Activated effector memory CD4-positive, alpha-beta T cell treated with anti-CD3 and anti-CD28 coated beads, Interleukin-2, amount 50 U/mL, for 16 hours (primary cell): Measurements from ENCODE around the gene NEB.
"Not testable (repeated sequence)": the region's sequence is repeated elsewhere in the genome, so short reads cannot be mapped to it uniquely, and the experiment has no call there.

Source experiments
- DNase-seq: peaks from one replicate; pipeline ENCODE4 v3.0.0-alpha.2; 2020

Gene NEB

GRCh38 chr2:151607459-151608424 lies 126.5 kb downstream of the NEB start:
- DNase-seq: not testable (repeated sequence)

GRCh38 chr2:151603530-151603929 lies 130.7 kb downstream of the NEB start:
- not testable (repeated sequence) for DNase-seq

DNA sequence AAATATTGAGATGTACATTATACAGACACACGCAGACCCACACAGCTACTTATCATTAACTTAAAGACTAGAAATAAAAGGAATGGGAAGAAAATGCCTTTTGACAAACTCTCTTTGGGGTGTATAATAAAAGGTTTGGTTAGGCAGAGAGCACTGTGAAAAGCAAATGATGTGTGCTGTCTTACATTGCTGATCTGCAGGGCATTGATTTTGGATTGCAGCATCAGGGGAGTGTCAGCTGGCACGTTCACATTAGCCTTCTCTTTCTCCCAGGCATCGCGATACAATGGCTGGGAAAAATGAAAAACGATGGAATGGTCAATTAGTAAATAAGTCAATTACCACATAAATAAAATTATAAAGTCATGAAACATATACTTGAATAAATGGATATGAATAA lies 131.9 kb downstream of the NEB start:
- DNase-seq: not testable (repeated sequence)

GRCh38 chr2:151601803-151602202 lies 132.5 kb downstream of the NEB start:
- not testable (repeated sequence) for DNase-seq

GRCh38 chr2:151596903-151597608 lies 137.2 kb downstream of the NEB start:
- DNase-seq: not testable (repeated sequence)

DNA sequence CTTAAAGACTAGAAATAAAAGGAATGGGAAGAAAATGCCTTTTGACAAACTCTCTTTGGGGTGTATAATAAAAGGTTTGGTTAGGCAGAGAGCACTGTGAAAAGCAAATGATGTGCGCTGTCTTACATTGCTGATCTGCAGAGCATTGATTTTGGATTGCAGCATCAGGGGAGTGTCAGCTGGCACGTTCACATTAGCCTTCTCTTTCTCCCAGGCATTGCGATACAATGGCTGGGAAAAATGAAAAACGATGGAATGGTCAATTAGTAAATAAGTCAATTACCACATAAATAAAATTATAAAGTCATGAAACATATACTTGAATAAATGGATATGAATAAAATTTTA lies 142.4 kb downstream of the NEB start:
- DNase-seq: not testable (repeated sequence)

DNA sequence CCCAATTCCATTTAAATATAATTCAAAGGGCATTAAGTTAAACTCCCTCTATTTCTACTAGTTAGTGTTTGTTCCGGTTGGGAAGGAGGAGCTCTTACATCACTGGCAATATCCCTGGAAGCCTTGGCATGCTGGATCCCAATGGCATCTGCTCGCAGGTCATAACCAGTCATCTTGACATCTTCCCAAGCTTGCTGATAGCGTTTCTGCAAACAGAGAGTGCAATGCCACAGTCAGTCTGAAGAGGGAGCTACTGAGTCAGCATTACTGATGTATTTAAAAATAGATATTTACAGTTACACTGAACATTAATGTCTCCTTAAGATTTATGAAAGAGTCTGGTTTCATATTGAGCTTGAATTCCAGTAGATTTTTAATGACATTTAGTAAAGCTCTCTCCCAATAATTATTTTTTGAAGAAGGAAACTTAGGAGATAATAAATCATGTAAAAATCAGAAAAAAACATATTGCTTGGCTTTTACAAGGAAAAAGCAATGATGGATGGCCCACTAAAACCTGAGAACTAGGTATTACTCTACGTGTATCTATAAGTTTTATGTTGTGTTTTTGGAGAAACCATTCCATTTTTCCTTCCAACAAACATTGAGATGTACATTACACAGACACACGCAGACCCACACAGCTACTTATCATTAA lies 142.9 kb downstream of the NEB start:
- not testable (repeated sequence) for DNase-seq

DNA sequence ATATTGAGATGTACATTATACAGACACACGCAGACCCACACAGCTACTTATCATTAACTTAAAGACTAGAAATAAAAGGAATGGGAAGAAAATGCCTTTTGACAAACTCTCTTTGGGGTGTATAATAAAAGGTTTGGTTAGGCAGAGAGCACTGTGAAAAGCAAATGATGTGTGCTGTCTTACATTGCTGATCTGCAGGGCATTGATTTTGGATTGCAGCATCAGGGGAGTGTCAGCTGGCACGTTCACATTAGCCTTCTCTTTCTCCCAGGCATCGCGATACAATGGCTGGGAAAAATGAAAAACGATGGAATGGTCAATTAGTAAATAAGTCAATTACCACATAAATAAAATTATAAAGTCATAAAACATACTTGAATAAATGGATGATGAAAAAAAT lies 153.0 kb downstream of the NEB start:
- not testable (repeated sequence) for DNase-seq

GRCh38 chr2:151580697-151581096 lies 153.6 kb downstream of the NEB start:
- DNase-seq: not testable (repeated sequence)

DNA sequence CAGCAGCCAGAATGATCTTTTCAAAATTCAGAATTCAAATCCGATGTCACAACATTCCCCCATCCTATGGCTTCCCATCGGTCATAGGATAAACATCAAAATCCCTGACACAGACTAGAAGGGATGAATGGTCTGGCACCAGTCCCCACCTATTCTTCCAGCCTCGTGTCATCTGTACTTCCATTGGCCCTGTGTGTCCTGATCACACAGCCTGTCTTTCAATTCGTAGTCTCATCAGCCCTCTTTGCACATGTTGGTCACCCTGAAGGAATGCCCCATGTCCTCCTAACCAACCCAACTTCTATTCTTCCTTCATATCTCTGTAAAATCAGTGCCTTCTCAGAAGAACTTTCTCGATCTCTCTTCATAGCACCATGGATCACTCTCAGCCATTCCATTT lies 157.2 kb downstream of the NEB start:
- no peak for DNase-seq

- DNase-seq: no peak
Observed at GRCh38 chr2:151576080-151576479, 158.2 kb downstream of the NEB start.

DNA sequence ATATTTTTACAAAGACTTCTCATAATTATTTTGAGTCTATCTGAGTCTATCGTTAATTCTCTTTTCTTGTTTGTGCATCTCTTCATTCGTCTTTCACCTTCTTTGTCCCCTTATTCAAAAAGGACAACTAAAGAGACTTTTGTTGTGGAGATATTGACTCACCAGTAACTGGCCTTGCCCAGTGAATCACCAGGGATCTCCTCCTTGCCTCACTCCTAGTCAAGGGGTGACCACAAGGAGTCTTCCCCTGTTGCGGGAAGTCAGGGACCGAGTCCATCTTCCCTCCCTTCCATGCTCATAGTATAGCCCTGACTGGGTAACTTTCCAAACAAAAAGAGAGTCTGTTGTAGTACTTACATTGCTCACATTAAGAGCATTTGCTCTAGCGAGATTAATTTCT lies 158.9 kb downstream of the NEB start:
- no peak for DNase-seq

DNA sequence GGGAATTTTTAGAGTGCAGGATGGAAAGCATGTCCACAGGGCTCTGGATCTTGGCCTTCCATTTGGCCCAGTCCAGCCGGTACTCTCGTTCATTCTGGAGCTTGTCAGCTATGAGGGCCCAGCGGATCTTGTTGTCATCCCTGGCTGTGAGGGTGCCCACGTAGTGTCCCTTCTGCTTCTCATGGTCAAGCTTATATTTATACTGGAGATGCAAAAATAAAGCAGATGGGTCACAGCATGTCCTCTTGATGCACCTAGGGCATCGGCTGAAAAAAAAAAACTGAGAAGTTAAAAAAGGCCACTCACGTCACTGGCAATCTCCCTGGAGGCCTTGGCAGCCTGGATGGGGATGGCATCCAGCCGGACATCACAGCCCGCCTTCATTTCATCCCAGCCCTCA lies 164.1 kb downstream of the NEB start:
- DNase-seq: no peak

GRCh38 chr2:151569167-151569566 lies 165.1 kb downstream of the NEB start:
- no peak for DNase-seq

GRCh38 chr2:151568501-151568900 lies 165.8 kb downstream of the NEB start:
- DNase-seq: no peak

- no peak for DNase-seq
Observed at GRCh38 chr2:151567006-151567405, 167.3 kb downstream of the NEB start.

- no peak for DNase-seq
Observed at GRCh38 chr2:151562398-151562797, 171.9 kb downstream of the NEB start.

GRCh38 chr2:151560289-151560688 lies 174.0 kb downstream of the NEB start:
- DNase-seq: no peak

GRCh38 chr2:151559431-151559830 lies 174.8 kb downstream of the NEB start:
- not testable (repeated sequence) for DNase-seq

- DNase-seq: not testable (repeated sequence)
Observed at GRCh38 chr2:151557883-151558282, 176.4 kb downstream of the NEB start.

- DNase-seq: no peak
Observed at GRCh38 chr2:151556121-151556520, 178.2 kb downstream of the NEB start.

- DNase-seq: no peak
Observed at GRCh38 chr2:151552287-151552686, 182.0 kb downstream of the NEB start.

GRCh38 chr2:151551556-151551955 lies 182.7 kb downstream of the NEB start:
- no peak for DNase-seq

DNA sequence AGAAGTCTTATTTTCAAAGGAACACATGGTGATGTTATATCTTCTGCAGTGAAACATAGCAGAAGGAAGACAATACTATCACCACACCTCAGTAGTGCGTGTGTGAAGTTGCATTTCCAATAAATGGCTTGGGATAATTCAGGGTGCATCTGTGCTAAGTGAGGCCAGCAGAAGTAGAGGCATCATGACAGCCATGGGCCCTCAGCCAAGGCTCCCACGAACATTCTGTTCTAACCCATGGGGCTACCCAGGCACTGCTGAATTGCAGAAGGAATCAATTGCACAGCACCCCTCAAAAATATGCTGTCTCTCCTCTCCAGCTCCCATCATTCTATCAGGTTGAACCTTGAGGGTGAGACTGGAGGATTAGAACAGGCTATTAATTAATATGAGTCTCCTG lies 185.1 kb downstream of the NEB start:
- DNase-seq: no peak
